ENCODE data around the gene ATG101.

DNA sequence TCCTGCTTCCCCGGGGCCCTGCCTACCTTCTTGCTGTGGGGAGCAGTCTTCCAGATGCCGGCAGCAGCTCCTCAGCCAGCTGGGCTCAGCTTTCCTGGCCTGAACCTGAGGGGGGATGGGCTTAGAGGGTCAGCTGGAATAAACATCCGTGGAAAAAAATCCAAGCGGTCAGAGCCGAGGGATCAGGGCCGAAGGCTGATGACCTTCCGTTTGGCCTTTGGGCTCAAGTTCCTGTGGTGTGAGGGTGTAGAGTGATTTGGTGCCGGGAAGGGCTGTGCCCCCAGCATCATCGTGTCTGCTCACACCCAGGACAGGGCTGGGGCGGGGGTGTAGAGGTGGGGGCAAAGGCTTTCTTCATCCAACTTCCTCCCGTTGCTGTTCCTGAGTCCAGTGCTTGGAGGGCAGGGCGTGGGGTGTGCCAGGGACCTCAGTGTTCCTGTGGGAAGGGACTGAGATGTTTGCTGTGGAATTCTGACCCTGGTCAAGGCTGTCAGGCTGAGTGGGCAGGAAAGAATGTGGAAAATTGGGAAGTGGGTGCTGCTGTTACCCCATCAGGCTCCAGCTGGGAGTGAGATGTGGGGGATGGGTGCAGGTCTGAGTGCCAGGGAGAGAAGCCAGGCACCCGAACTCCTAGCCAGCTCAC, 12.4 kb downstream of the ATG101 start:
- no peak for TF ChIP-seq POLR2A (IDR thresholded peaks at IDR 0.05)
- TF ChIP-seq, protein P1, sequence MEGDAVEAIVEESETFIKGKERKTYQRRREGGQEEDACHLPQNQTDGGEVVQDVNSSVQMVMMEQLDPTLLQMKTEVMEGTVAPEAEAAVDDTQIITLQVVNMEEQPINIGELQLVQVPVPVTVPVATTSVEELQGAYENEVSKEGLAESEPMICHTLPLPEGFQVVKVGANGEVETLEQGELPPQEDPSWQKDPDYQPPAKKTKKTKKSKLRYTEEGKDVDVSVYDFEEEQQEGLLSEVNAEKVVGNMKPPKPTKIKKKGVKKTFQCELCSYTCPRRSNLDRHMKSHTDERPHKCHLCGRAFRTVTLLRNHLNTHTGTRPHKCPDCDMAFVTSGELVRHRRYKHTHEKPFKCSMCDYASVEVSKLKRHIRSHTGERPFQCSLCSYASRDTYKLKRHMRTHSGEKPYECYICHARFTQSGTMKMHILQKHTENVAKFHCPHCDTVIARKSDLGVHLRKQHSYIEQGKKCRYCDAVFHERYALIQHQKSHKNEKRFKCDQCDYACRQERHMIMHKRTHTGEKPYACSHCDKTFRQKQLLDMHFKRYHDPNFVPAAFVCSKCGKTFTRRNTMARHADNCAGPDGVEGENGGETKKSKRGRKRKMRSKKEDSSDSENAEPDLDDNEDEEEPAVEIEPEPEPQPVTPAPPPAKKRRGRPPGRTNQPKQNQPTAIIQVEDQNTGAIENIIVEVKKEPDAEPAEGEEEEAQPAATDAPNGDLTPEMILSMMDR (IDR thresholded peaks at IDR 0.05), result no peak
- peak; percentile 1 to 18 (median 10) for TF ChIP-seq POLR2AphosphoS5 (IDR thresholded peaks at IDR 0.05)
- TF ChIP-seq EP300 (IDR thresholded peaks at IDR 0.05), result no peak
